Hindlimb muscle (tissue), 1 donor: ENCODE measurements around the gene RASIP1. TPM values are rescaled to one million over a fixed set of nuclear protein-coding genes. Genes with fewer than 3 reads are reported as not detected.
"Not testable (repeated sequence)": the region's sequence is repeated elsewhere in the genome, so short reads cannot be mapped to it uniquely, and the experiment has no call there.

ENCODE experiments used
- DNase-seq: peaks from one replicate; pipeline ENCODE4 v3.0.0-alpha.2; 2013
- polyA plus RNA-seq: library from polyadenylated mRNA; unstranded; fragments of 120-200 nt; gene quantifications from one replicate; pipeline ENCODE4 v1.2.1, GENCODE V29; 2013; ENCODE audit not compliant: insufficient read length

Gene RASIP1
- polyA plus RNA-seq, 1 donor: 32.8 TPM

DNA sequence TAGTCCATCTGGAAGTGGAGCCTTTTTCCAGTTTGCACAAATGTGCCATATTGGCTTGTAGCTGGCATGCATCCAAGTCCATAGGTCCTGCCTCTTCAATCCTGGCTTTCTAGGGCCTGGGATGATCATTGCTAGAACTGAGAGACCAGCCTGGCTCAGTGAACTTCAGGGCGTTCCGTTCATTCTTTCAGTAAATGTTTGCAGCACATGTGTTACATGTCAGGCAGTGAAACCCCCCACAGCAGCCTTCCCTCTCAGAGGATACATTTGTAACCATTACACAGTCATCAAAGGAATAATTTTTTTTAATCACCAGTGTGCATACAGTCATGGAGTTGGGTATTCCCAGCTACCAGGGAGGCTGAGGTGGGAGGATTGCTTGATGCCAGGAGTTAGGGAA, 35.0 kb downstream of the RASIP1 start:
- DNase-seq: no peak

DNA sequence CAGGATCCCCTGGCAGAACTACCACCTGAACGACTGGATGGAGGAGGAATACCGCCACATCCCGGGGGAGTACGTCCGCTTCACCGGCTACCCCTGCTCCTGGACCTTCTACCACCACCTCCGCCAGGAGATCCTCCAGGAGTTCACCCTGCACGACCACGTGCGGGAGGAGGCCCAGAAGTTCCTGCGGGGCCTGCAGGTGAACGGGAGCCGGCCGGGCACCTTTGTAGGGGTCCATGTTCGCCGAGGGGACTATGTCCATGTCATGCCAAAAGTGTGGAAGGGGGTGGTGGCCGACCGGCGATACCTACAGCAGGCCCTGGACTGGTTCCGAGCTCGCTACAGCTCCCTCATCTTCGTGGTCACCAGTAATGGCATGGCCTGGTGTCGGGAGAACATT, 37.1 kb downstream of the RASIP1 start:
- DNase-seq: no peak

DNA sequence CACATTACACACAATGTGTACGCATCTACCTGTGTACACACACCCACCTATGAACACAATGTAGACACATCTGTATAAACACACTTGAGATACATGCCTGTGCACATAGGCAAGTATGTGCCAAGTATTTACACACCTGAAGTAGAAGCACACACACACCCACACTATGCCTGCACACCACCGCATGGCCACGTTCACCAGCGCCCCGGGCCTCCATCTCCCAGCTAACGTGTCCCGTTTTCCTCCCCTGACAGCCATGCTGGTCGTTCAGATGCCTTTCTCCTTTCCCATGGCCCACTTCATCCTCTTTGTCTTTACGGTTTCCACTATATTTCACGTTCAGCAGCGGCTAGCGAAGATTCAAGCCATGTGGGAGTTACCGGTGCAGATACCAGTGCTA, 37.7 kb downstream of the RASIP1 start:
- no peak for DNase-seq

DNA sequence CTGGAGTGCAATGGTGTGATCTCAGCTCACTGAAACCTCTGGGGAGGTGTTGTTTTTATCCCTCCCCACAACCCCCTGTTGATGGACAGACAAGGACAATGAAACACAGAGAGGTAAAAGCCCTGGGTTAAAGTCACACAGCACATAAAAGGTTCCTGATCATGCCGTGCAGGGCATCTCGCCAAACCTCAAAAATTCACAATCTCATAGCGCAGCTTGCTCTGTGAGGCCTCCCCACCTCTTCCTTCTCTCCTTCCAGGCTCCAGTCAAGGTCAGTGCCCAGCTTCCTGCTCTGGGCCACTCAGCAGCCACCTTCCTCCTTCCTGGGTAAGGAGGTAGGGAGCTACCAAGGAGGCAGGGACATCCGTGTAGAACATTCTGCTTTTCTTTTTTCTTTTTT, 42.4 kb downstream of the RASIP1 start:
- DNase-seq: no peak

DNA sequence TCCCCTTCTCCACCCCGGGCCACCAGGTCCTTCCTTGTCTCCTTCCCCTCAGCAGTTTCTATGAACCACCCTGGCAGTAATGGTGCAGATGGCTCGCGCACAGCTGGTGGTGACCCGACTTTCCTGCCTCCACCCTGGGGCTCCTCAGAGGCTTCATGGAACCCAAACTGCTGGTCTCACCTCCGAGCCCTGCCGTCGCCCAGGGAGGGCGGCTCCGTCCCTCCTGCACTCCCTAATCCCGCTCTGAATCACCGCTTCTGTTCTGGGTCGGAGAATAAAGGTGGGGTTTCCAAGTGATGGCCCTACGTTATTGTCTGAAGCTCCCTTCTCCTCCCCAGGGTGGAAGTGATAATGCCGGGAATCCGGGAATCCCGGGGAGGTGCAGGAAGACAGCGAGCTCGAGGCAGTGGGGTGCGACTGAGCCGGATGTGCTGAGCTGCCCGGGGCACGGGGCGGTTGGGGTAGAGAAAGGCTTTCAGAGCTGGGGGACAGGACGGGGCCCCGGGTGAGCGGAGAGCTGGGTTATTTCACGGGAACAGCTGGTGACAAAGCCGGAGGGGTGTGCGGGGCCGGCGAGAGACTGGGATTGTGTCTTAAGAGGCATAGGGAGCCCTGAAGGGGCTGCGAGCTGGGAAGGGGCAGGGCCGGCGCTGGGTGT, 43.9 kb downstream of the RASIP1 start:
- DNase-seq: no peak

DNA sequence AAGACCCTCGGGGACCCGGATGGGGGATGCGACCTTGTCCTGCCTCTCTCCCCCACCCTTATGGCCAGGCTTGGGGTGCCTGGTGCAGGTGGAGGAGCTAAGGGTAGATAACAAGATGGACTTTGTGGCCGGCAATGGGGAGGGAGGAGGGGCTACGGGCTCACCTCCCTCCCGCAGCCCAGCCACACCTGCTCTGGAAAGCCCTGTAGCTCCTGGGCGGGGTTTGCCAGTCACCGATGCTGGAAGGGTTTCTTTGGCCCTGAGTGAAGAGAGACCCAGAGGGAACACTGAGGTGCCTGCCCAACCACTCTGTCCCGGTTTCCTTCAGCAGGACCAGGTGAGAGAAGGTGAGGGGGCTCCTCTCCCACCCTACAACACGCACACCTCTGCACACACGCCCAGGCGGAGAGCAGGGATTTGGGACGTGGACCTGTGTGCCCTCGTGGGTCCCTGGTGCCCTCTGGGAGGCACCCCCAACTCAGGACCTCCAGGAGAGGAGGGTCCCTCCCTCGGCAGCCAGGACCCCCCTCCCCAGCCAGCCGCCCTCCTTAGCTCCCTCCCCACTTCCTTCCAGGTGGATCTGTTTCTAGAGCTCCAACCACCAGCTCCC, 44.6 kb downstream of the RASIP1 start, which contains the start of gene FUT2:
Gene FUT2, plus strand, starts transcription at position 229 of the 610 bp plus-strand sequence. CDS start 6,986 bp downstream, outside the sequence.
- DNase-seq: no peak

DNA sequence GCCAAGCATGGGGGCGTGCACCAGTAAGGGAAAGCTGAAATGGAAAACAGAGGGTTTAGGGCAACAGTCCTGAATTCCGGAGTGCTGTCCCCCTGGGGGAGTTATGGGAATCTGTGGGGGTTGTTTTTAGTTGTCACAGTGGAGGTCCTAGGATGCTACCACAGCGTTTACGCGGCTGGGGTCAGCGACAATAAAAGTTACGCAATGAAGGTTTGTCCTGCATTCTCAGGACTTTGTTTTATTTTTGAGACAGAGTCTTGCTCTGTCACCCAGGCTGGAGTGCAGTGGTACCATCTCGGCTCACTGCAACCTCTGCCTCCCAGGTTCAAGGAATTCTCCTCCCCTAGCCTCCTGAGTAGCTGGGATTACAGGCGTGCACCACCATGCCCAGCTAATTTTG, 46.8 kb downstream of the RASIP1 start:
- DNase-seq: not testable (repeated sequence)

DNA sequence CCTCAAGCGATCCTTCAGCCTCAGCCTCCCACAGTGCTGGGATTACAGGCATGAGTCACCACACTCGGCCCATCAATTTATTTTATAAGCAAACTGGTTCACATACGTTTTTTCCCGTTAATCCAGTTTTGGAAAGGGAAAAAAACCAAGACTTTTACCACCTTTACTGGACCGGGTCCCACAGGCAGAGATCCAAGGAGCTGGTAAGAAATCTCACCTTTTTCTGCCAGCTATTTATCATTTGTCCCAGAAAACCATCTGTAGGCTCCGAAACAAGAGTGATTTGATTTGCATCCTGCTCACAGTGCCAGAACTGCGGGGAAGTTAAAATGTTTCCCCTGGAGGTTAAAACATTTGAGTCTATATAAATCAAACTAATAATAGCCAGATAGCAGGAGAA, 51.0 kb downstream of the RASIP1 start:
- DNase-seq: no peak

DNA sequence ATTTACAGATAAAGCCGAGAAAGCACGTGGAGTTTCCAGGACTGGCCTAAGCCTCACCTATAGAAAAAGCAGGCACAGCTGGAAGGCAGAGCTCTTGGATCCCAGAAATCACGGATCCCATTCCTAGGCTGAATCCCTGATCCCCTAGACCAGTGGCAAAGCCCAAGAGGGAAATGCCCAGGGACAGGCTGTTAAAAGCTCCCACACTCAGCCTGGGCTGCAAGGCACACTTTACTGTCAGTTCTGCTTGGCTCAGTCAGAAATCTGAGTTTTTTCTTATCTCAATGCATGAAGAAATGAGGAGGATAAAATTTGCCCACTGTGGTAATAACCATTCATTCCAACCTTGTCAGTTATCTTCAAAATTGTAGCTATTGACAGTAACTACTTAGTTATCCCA, 52.6 kb downstream of the RASIP1 start:
- no peak for DNase-seq

DNA sequence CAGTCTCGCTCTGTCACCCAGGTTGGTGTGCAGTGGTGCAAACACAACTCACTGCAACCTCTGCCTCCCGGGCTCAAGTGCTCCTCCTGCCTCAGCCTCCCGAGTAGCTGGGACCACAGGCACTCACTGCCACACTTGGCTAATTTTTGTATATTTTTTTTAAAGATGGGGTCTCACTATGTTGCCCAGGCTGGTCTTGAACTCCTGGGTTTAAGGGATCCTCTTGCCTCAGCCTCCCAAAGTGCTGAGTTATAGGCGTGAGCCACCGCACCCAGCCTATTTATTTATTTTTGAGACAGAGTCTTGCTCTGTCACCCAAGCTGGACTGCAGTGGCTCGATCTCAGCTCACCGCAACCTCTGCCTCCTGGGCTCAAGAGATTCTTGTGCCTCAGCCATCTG, 53.8 kb downstream of the RASIP1 start:
- DNase-seq: not testable (repeated sequence)

DNA sequence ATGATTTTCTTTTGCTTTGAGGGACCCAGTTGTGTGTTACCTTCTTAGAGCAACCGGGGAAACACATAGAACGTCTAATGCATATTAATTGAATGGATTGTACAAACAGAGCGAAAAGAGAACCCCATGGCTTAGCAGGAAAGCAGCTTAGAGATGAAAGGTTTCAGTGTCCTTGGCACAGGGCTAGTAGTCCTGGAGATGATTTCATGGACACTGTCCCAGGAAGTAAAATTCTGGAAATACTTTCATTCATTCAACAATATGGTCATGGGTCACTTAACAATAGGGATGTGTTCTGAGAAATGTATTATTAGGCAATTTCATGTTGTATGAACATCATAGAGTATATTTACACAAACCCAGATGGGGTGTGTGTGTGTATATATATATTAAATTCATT, 54.3 kb downstream of the RASIP1 start:
- DNase-seq: no peak

DNA sequence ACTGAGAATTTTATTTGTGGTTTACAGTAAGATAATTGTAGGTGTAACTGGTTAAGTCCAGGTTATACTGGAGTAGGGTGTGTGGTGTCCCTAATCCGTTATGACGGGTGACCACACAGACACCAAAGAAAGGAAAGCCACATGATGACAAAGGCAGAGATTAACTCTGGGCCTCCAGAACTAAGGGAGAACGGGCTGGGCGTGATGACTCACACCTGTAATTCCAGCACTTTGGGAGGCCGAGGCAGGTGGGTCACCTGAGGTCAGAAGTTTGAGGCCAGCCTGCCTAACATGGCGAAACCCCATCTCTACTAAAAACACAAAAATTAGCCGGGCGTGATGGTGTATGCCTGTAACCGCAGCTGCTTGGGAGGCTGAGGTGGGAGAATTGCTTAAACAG, 54.8 kb downstream of the RASIP1 start:
- DNase-seq: no peak

DNA sequence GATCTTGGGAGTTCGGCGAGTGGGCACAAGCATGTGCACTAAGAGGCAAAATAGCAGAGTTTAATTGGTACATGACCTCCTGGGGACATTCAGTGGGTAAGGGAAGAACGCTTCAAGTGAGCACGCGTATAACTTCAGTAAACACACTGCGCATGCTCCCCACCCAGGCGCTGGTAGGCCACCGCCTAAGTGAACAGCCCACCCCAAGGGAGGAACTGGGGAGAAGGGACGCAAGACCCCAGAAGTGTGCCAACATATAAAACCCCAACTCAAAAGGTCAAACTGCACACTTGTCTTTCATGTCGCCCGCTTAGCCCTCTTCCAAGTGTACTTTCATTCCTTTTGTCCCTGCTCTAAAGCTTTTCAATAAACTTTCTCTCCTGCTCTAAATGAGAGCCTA, 57.1 kb downstream of the RASIP1 start:
- peak; percentile 67 for DNase-seq

DNA sequence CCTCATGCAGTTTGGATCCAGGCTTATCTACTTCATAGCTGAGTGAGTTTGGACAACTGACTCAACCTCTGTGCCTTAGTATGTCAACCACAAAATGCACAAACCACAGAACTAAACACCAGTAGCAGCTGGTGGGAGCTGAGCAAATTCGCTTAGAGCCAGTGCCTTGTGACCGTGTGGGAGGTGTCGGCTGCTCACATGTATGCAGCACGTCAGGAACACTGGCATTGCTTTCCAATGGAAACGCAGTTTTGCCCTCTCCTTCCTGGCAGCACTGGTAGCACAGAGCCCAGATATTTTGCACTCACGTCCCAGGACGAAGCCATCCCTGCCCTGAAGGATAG, 59.3 kb downstream of the RASIP1 start:
- no peak for DNase-seq

DNA sequence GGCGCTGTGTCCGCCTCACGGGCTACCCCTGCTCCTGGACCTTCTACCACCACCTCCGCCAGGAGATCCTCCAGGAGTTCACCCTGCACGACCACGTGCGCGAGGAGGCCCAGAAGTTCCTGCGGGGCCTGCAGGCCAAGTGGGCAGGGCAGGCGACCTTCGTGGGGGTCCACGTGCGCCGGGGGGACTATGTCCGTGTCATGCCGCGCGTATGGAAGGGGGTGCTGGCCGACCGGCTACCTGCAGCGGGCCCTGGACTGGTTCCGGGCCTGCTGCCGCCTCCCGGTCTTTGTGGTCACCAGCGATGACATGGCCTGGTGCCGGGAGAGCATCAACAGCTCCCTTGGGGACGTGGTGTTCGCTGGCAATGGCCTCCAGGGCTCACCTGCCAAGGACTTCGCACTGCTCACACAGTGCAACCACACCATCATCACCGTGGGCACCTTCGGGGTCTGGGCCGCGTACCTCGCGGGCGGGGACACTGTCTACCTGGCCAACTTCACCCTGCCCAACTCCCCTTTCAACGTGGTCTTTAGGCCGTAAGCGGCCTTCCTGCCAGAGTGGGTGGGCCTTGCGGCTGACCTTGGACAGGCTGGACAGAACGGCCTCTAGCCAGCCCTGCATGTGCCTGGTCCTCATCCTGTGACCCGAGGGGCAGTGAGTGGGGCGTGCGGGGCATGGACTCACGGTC, 59.8 kb downstream of the RASIP1 start:
- no peak for DNase-seq

DNA sequence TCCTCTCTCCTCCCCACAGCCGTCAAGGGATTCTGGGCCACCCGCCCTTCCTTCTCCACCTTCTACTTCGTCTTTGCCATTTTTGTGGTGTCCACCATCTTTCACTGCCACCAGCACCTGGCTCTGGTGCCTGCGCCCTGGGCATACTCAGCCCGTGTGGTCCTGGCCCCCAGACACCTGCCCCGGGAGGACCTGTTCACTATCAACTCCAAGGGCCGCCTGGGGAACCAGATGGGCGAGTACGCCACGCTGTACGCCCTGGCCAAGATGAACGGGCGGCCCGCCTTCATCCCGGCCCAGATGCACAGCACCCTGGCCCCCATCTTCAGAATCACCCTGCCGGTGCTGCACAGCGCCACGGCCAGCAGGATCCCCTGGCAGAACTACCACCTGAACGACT, 60.4 kb downstream of the RASIP1 start:
- not testable (repeated sequence) for DNase-seq

DNA sequence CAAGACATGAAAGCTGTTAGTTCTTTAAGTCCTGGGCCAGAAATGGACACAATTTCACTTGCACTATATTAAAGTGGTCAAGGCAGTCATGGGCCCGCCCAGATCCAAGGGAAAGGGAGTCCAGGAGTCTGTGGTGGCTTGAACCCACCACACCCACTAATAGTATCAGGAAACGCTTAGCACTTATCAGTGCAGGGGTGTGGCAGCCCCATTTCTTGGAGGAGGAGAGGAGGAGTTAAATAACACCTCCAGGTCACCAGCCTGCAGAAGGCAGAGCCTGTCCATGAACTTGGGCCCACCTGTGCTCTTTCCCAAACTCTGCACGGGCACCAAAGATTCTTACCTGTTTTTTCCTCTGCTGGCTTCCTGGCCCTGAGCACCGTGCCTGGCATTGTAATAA, 62.2 kb downstream of the RASIP1 start:
- DNase-seq: no peak

DNA sequence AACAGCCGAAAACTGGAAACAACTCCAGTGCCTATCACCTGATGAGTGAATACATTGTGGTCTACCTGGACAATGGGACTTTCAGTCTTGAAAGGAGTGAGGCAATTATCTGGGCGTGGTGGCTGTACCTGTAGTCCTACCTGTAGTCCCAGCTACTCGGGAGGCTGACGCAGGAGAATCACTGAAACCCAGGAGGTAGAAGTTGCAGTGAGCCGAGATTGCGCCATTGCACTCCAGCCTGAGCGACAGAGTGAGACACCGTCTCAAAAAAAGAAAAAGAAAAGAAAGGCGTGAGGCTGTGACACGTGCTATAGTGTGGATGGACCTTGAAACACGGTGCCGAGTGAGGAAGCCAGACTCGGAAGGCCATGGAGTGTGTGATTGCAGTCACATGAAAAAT, 63.5 kb downstream of the RASIP1 start:
- no peak for DNase-seq

DNA sequence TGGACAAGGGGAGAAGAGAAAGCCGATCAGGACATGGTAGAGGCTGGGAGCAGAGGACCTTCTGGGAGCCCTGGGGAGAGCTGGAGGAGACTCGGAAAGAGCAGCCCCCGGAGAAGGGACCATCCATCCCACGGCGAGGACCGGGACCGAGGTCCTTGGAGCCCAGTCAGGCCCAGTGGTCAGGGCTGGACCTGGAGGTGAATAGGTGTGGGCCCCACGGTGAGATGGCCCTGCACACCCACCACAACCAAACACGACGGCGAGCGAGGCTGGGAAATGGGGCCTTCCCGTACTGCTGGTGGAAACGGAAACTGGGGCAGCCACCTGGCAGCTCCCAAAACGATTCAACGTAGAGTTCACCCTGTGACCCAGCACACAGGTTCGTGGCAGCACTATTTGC, 63.9 kb downstream of the RASIP1 start:
- no peak for DNase-seq

DNA sequence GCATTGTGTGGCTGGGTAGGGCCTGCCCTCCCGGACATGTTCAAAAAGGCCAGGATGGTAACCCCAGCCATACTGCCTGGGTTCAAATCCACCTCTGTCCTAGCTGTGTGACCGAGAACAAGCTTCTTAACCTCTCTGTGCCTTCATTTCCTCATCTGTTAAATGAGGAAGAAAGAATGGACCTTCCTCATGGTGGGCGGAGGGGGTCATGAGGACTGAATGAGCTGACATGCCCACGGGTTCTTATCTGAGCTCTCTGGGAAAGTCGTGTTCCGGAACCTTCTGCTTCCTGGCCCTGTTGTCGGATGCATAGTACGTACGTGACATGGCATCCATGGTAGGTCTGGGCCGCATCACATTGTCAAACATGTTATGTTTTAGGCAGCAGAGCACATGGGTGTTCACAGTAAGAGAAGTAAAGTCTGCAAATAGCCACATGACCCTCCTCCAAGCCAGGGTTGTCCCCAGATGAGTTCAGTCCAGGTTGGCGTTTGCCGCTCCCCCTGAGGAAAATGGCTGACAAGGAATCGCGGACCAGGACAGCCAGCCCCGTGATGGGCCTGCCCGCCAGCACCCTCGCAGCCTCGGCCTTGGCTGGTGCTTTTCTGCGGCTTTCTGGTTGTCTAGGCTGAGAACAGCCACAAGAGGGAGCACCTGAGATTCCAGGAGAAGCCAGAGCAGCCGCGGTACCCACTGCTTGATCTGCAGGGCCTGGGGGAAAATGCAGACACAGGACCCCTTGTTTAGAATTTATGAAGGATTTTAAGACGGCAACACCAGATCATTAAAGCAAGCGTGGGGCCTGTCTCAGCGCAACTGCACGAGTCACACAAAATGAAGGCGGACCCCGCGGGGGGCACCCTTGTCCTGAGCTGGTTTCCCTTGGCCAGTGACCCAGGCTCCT, 65.2 kb downstream of the RASIP1 start:
- peak; percentile 78 for DNase-seq

DNA sequence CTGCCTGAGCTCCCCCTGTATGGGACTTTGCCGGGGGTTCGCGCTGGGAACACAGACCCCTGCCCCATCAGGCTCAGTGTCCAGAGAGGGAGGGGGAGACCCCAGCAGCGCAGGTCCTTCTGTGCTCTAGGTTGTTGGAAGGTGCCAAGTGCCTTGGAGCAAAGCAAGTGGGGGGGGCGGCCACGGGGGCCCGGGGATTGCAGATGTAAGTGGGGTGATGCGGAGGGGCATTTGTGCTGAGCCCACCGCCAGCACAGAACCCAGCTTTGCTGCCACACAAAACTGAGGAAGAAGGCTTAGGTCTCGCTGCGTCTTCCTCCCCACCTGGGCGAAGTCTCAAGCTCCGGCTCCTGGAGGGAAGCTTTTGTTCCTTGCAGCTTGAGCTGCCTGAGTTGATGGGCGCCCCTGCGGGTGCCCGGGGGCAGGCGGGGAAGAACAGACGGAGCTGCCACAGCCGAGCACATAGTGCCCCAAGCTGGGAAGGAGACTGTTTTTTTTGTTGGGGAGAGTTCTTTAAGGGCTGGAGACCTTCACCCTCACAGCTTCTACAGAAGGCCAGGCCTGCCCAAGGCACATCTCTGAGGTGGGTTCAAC, 66.1 kb downstream of the RASIP1 start:
- DNase-seq: no peak

DNA sequence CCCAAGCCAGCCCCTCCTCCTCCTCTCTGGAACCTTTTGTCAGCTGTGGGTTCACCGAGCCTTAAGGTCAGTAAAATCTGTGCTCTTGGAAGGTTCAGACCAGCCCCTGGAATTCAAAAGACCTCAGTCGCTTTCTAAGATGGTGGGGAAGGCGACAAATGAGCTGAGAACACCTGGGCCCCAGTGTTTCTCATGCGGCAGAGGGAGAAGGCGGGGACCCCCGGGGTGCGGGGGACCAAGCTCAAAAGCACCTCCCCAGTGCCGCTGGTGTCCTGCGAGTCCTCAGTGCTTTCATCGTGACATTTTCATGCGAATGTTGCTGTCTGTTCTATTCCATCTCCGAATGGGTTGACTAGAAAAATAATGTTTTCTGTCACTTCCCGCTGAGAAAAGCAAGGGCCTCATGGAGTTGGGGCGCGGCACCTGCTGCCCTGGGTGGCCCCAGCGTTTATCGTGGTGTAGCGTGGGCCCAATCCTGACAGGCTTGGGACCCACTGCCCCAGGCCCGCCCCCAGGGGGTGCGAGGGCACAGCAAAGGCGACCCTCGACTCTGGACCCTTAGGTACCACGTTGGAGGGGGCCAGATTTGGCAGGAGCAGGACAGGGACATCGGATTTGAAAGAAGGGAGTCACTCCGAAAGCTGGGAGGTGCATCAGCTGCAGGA, 66.8 kb downstream of the RASIP1 start:
- DNase-seq: no peak
